Upper lobe of left lung (tissue), 4 donors: ENCODE results near the gene CAPN9.

Experiments used
- EP300 ChIP-seq, 4 donors: sonication (generic); formaldehyde crosslinking; IDR thresholded peaks; one replicate each; pipeline ENCODE4 v1.5.1; 2017; ENCODE audit warnings: antibody characterized with exemption in 4 of 4, control low read depth in 2 of 4
- POLR2A ChIP-seq, 4 donors: fragments of 450-650 bp; IDR thresholded peaks; one replicate each; pipeline ENCODE4 v1.5.1; 2016 to 2017; ENCODE audit warnings: antibody characterized with exemption in 4 of 4, mild to moderate bottlenecking in 2 of 4
- TF ChIP-seq, protein P1 (sequence below), 6 experiments: fragments of 450-650 bp in 4 of 6; fragments of 200-600 bp in 2 of 6; sonication (generic) in 2 of 6; IDR thresholded peaks; one replicate each; pipeline ENCODE4 v1.5.1; 2016 to 2019; ENCODE audit warnings: antibody characterized with exemption in 6 of 6

DNA sequence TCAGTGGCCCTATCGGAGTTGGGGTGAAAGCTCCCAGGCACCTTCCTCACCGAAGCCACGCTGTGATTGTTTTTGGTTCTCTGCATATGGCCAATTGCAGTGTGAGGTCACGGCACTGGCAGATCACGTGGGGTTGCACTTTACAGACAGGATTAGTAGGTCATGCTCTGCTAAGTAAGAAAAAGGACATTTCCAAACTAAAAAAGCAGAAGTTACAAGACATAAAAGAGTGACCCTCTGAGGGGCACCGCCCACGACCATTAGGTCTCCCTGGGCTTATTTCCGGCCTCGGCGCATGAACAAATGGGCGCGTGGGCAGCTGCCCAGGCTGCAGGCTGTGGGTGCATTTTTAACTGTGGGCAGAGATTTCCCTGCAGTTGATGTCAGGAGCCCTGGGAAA is 2.0 kb downstream of the CAPN9 start:
- TF ChIP-seq, protein P1, sequence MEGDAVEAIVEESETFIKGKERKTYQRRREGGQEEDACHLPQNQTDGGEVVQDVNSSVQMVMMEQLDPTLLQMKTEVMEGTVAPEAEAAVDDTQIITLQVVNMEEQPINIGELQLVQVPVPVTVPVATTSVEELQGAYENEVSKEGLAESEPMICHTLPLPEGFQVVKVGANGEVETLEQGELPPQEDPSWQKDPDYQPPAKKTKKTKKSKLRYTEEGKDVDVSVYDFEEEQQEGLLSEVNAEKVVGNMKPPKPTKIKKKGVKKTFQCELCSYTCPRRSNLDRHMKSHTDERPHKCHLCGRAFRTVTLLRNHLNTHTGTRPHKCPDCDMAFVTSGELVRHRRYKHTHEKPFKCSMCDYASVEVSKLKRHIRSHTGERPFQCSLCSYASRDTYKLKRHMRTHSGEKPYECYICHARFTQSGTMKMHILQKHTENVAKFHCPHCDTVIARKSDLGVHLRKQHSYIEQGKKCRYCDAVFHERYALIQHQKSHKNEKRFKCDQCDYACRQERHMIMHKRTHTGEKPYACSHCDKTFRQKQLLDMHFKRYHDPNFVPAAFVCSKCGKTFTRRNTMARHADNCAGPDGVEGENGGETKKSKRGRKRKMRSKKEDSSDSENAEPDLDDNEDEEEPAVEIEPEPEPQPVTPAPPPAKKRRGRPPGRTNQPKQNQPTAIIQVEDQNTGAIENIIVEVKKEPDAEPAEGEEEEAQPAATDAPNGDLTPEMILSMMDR (IDR thresholded peaks at IDR 0.05), result no peak
- TF ChIP-seq POLR2A (IDR thresholded peaks at IDR 0.05) (no peak), EP300 (IDR thresholded peaks at IDR 0.05) (no peak)
